Measurements from ENCODE around the gene SYT2.

The SYT2 gene

DNA sequence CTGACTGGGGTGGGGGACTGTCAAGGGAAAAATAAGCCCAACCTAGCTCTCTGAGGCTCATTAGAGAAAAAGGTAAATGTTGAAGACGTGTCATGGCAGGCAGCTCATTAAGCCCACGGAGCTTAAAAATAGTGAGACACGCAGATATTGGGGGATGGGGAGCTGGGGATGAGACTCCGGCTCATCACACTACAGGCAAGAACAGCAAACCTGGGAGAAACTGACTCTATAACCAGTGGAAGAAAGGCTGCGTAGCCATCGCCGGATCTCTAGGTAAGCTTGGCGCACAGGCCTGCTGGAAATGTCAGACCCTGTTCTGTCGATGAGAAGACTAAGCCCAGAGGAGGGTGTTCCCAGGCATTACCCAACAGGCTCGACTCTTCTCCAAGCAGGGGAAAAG, 78.0 kb downstream of the SYT2 start:
- TF ChIP-seq, protein P1, sequence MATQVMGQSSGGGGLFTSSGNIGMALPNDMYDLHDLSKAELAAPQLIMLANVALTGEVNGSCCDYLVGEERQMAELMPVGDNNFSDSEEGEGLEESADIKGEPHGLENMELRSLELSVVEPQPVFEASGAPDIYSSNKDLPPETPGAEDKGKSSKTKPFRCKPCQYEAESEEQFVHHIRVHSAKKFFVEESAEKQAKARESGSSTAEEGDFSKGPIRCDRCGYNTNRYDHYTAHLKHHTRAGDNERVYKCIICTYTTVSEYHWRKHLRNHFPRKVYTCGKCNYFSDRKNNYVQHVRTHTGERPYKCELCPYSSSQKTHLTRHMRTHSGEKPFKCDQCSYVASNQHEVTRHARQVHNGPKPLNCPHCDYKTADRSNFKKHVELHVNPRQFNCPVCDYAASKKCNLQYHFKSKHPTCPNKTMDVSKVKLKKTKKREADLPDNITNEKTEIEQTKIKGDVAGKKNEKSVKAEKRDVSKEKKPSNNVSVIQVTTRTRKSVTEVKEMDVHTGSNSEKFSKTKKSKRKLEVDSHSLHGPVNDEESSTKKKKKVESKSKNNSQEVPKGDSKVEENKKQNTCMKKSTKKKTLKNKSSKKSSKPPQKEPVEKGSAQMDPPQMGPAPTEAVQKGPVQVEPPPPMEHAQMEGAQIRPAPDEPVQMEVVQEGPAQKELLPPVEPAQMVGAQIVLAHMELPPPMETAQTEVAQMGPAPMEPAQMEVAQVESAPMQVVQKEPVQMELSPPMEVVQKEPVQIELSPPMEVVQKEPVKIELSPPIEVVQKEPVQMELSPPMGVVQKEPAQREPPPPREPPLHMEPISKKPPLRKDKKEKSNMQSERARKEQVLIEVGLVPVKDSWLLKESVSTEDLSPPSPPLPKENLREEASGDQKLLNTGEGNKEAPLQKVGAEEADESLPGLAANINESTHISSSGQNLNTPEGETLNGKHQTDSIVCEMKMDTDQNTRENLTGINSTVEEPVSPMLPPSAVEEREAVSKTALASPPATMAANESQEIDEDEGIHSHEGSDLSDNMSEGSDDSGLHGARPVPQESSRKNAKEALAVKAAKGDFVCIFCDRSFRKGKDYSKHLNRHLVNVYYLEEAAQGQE (IDR thresholded peaks at IDR 0.05; ENCODE audit: insufficient read depth in 1 of 2, low read depth in 2 of 2, low read length in 2 of 2) = no peak
- no peak for TF ChIP-seq POLR2AphosphoS5 (IDR thresholded peaks at IDR 0.05; ENCODE audit: low read depth, low read length)
- no peak for TF ChIP-seq TAF1 (IDR thresholded peaks at IDR 0.05; ENCODE audit: borderline replicate concordance, insufficient read depth, low read length)
- no peak for TF ChIP-seq FOXP2 (optimal IDR thresholded peaks at IDR 0.05; ENCODE audit: borderline replicate concordance, extremely low read depth, extremely low read length, insufficient read depth)
- TF ChIP-seq SIN3A (IDR thresholded peaks at IDR 0.05; ENCODE audit: borderline replicate concordance, insufficient read depth, low read length) = no peak

DNA sequence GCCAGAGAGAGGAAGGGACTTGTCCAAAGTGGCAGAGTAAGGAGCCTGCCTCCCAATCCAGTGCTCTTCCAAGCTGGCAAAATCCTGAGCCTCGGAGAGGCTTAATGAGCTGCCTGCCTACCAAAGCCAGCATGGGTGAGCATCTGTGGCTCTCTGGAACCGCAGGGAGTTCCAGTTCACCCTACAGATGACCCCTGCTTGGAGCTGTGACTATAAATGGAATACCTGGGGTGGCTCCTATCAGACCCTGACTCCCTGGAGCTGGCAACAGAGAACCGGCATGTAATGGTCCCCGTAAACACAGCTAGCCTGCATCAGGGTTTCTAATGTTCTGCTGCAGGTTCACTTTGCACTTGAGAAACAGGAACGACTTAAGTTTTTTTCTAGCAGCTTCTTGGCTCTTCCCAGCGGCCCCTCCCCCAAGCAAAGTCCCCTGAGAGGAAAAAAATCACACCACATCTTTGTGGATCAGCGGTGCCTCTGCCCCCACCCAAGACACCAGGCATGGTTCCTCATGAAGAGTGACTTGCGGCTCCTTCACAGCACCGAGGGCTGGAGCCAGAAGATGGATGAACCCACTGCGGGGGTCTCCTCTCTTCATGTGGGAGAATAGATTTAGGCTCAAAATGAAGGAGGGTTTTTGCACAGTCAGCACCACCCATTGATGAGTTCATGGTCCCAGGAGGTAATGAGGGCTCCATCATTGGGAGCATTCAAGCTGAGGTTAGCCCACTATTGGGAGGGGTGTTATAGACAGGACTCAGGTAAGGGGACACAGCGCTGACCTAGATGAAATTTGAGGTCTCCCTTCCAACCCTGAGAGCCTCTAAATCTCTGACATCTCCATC, 79.0 kb downstream of the SYT2 start:
- TF ChIP-seq TAF1 (IDR thresholded peaks at IDR 0.05; ENCODE audit: borderline replicate concordance, insufficient read depth, low read length) (no peak), POLR2AphosphoS5 (IDR thresholded peaks at IDR 0.05; ENCODE audit: low read depth, low read length) (no peak), FOXP2 (optimal IDR thresholded peaks at IDR 0.05; ENCODE audit: borderline replicate concordance, extremely low read depth, extremely low read length, insufficient read depth) (no peak), SIN3A (IDR thresholded peaks at IDR 0.05; ENCODE audit: borderline replicate concordance, insufficient read depth, low read length) (no peak)
- TF ChIP-seq, protein P1 (IDR thresholded peaks at IDR 0.05; ENCODE audit: insufficient read depth in 1 of 2, low read depth in 2 of 2, low read length in 2 of 2) = no peak

DNA sequence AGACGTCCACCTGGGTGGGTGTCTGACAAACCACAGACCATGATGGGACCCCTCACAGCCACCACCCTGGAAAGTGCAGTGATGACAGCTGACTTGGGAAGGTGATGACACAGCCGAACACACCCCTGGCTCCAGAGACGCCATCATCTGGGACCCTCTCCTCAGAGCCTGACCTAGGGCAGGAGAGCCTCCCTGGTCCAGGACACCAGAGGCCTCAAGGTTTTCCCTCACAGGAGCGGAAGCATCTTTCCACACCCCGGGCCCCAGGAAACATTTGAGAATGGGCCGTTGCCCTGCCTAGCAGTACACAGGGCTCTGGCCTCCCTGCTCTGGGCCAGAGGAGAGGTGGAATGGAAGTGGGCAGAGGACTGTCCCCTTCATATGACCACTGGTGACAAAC, 79.7 kb downstream of the SYT2 start:
- TF ChIP-seq, protein P1 (IDR thresholded peaks at IDR 0.05; ENCODE audit: insufficient read depth in 1 of 2, low read depth in 2 of 2, low read length in 2 of 2) = no peak
- TF ChIP-seq TAF1 (IDR thresholded peaks at IDR 0.05; ENCODE audit: borderline replicate concordance, insufficient read depth, low read length) = no peak
- TF ChIP-seq FOXP2 (optimal IDR thresholded peaks at IDR 0.05; ENCODE audit: borderline replicate concordance, extremely low read depth, extremely low read length, insufficient read depth) = no peak
- TF ChIP-seq POLR2AphosphoS5 (IDR thresholded peaks at IDR 0.05; ENCODE audit: low read depth, low read length) = no peak
- no peak for TF ChIP-seq SIN3A (IDR thresholded peaks at IDR 0.05; ENCODE audit: borderline replicate concordance, insufficient read depth, low read length)

DNA sequence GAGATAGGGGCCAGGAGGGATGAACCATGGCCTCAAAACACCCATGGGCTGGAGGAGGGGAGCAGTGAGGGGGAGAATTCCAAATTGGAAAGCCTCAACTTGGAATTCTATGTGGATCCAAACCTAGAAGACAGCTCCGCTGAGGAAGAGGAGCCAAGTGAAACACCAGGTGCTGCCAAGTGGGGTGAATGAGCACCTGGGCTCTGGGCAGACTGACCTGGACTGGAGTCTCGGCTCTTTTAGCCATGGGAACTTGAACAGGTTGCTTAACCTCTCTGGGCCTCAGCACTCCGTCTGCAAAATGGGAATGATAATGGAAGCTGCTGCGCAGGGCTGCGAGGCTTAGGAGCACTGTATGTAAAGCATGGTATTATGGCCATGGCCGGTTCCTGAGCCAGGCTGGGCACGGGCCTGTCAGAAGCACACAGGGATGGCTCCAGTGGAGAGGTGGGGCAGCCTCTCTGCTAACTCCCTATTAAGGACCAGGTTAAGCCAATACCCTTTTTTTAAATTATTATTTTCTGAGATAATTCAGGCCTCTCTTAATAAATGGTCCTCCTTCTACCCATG, 81.5 kb downstream of the SYT2 start:
- TF ChIP-seq, protein P1 (IDR thresholded peaks at IDR 0.05; ENCODE audit: insufficient read depth in 1 of 2, low read depth in 2 of 2, low read length in 2 of 2) = no peak
- TF ChIP-seq SIN3A (IDR thresholded peaks at IDR 0.05; ENCODE audit: borderline replicate concordance, insufficient read depth, low read length) (no peak), TAF1 (IDR thresholded peaks at IDR 0.05; ENCODE audit: borderline replicate concordance, insufficient read depth, low read length) (no peak), POLR2AphosphoS5 (IDR thresholded peaks at IDR 0.05; ENCODE audit: low read depth, low read length) (no peak), FOXP2 (optimal IDR thresholded peaks at IDR 0.05; ENCODE audit: borderline replicate concordance, extremely low read depth, extremely low read length, insufficient read depth) (no peak)

All from PFSK-1 (cell line).